HG03280 (cell line): ENCODE measurements around the gene MAT2A.
A peak's percentile ranks its signal among the peaks of the same experiment; 100 is the strongest.
"Not testable (repeated sequence)": the region's sequence is repeated elsewhere in the genome, so short reads cannot be mapped to it uniquely, and the experiment has no call there.

ENCODE experiments used
- ATAC-seq: cut with Tn5 transposase; IDR thresholded peaks from one replicate; pipeline ENCODE4 v1.9.1; 2021; ENCODE audit warnings: mild to moderate bottlenecking, moderate library complexity; ENCODE audit not compliant: unreplicated experiment

MAT2A gene

DNA sequence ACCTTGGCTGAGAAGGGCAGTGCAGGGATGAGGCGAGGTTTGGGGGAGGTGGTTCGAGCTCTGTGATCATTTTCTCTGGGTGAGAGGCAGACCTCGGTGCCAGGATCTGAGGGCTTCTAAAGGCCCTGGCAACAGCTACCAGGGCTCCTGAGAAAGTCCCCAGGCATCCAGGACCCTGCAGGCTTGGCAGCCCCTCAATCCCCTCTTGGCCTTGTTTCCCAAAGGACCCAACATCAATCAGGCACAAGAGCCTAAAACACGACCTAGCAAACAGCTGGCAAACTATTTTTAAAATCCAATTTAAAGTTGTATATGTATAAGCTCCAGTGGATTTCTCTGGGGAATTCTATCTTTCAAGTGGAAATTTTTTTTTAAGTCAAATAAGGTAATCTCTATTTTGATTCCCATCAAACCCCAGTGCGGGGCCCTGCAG lies 15.0 kb upstream of the MAT2A start:
- no peak for ATAC-seq

DNA sequence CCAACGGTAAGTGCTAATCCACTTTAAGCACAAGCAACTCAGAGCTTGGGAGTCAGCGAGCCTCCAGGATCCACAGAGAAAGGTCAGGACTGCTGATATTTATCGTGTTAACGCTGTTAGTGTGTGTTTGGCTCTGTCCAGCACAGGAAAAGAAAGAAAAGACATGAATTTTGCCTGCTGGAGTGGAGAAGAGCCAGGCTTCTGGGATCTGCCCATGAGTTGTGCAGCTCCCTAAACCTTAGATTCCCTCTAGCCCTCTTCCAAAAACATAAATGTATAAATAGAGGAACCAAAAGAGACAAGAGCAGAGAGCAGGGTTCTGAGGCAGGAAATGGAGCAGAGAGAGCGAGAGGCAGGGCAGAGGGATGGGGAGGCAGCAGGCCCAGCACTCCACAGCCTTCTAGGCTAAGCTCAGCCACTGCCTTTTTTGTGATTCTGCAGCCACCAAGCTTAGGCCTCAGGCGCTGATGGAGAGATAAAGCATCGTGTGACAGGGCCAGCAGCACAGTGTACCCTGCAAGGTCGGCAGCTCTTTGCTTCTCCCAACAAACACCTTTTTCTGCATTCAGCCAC lies 14.5 kb upstream of the MAT2A start:
- no peak for ATAC-seq

- ATAC-seq = no peak
Observed at GRCh38 chr2:85525029-85525428, 13.9 kb upstream of the MAT2A start.

DNA sequence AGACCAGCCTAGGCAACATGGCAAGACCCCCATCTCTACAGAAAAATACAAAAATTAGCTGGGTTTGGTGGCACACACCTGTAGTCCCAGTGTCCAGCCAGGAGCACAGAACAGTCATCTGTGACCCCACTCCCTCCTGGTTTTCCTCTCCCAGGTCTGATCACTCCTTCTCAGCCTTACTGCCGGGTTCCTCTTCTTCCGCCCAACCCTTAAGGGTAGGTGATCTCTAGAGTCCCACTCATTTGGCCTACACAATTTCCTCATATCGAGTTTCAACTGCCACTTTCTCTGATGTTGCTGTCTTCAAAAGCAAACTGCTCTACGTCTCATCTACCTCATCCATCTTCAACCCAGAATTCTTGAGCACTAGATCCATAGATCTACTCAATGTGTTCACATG lies 13.4 kb upstream of the MAT2A start:
- no peak for ATAC-seq

DNA sequence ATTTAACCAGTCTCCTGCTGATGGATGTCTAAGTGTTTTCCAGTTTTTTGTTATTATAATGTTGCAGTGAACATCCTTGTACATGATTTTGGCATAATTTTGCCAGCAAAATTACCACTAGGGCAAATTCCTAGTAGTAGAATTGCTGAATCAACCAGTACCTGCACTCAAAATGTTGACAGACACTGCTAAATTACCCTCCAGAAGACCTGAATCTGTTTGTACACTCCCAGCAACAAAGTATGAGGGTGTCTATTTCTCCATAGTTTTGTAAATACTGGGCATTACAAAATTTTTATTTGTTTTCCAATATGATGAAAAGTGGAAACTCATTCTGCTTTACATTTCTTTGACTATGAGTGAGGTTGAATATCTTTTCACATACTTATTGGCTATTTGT lies 11.2 kb upstream of the MAT2A start:
- no peak for ATAC-seq

- no peak for ATAC-seq
Observed at GRCh38 chr2:85528355-85528754, 10.6 kb upstream of the MAT2A start.

- ATAC-seq = no peak
Observed at GRCh38 chr2:85529809-85530208, 9.2 kb upstream of the MAT2A start.

GRCh38 chr2:85531589-85531988 lies 7.4 kb upstream of the MAT2A start:
- ATAC-seq = no peak

GRCh38 chr2:85534099-85534498 lies 4.9 kb upstream of the MAT2A start:
- no peak for ATAC-seq

DNA sequence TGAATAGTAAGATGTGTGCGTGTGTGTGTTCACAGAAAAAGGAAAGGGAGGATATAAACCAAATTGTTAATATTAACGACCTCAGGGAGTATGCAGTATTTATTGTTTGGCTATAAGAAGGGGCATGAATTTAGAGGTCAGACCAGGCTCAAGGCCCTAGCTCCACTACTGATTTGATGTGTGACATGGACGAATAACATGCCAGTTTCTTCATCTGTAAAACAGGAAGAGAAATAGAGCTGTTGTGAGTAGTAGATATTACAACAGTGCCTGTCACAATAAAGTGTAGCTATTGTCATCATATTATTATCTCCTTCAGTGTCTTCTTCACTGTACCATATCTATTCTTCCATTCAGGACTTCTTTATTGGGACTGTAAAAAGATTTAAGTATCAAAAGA lies 4.1 kb upstream of the MAT2A start:
- no peak for ATAC-seq

- no peak for ATAC-seq
Observed at GRCh38 chr2:85536479-85536878, 2.5 kb upstream of the MAT2A start.

DNA sequence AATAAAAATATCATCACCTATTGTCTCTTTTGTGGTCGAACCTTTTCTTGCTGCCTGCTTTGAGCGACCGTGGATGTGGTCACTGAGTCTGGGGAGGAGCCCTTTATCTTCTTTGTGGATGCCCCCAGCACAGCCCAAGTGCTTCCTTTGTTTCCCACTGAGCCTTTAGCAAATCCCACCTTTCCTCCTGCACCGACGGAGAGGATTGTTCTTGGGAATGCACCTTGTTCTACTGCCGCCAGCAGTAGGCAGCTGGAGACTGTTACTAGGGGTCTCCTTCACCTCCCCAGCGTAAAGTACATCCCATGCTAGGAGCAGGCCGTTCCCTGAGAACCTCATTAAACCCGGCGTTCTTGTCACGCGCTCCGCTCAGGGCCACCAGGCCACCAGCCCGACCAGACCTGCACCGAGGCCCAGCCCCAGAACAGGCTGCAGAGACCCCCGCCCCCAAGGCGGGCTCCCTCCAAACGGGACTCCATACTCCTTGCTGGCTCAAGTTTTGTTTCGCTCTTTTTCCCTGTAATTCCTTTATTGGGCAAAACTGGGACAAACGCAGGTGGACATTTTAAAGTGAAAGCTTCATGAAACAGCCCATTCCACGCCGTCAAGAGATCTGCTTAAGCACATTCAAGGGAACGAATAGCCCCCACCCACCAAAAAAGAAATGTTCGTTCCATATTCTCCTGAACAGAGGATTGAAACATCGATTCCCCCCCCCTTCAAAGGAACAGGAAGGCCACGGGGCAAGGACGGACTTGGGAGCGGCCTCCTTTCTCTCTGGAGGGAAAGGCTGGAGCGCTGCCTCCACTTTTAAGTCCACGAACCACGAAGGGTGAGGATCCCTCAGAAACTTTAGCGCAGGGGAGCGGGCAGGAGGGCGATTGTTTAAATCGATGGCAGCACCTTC lies 1.1 kb upstream of the MAT2A start:
- no peak for ATAC-seq

DNA sequence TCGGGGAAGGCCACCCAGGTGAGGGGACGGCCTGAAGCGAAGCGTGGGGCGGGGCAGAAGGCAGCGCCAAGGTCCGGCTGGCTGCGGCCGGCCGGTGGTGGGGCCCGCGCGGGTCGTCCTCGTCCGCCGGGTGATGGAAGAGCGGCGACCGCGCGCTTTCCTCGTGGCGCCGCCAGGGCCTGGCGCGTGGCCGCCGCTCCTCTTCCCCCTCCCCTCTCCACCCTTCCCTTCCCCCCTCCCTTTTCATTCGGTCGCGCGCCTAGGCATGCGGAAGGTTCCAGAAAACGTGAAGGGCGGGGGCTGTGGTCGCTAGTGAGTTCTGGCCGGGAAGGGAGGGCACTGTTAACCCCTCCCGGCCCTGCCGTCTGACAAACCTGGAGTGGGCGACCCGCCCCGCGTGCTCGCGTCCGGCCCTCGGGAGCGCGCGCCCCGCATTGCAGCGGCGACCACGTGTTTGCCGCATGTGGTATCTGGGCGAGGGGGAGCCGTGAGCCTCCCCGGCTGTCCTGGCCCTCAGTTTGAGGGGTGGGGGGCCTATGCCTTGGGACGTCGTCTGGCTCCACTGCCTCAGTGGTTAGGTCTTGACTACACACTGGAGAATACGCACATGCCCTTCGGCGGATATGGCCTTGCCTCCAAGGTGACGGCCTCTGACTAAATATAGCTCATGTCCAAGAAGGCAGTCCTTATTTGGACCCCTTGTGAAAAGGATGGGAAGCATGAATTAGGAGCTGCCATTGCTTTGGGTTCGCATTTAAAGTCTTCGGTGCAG lies 579 bp downstream of the MAT2A start:
- peak; percentile 35 for ATAC-seq

DNA sequence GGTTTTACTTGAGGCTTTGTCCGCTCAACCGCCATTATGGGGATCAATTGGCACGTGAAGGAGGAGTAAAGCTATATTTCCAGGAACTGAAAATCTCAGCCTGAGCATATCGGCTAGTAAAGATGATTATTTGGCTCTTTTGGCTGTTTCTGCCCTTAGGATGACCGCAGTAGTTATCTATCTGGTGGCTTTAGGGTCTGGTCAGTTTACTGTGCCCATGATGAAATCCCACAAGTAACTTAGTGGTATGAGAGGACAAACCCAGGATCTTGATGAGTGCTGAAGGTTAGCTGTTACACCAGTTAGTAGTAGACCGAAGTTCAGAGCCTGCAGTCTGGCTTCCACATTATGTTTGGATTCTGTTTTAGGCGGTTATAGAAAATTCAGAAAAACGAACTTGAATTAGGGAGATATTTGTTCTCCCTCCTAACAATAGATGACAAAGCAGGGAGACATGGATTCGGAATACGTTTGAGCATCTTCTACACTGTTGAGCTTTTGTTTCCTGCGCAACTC lies 1.2 kb downstream of the MAT2A start:
- ATAC-seq = no peak

GRCh38 chr2:85541262-85541661 lies 2.3 kb downstream of the MAT2A start:
- no peak for ATAC-seq

GRCh38 chr2:85541753-85542457 lies 2.9 kb downstream of the MAT2A start:
- ATAC-seq = no peak

DNA sequence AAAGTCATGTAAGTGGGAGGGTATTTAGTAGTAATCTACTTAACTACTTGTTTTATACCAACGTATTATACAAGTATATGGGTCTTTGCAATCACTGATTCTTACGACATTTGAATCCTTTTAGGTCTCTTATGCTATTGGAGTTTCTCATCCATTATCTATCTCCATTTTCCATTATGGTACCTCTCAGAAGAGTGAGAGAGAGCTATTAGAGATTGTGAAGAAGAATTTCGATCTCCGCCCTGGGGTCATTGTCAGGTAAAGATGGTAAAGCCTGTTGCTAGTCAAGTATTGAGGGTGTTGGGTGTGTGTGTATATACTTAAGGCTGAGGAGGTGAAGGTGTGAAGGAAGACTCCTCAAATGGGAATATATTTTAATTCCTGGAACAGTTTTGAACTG lies 3.8 kb downstream of the MAT2A start:
- ATAC-seq = no peak

DNA sequence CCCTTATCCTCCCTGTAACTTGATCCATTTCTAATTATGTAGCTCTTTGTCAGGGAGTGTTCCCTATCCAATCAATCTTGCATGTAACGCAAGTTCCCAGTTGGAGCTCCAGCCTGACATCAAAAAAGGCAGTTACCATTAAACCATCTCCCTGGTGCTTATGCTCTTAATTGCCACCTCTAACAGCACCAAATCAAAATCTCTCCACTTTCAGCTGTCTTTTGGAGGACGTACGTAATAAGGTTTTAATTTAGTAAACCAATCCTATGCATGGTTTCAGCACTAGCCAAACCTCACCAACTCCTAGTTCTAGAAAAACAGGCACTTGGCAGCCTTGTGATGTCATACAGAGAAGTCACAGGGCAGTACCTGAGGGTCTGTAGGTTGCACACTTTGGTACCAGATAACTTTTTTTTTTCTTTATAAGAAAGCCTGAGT lies 5.3 kb downstream of the MAT2A start:
- ATAC-seq = not testable (repeated sequence)

- ATAC-seq = not testable (repeated sequence)
Observed at GRCh38 chr2:85544915-85545779, 6.2 kb downstream of the MAT2A start.

- no peak for ATAC-seq
Observed at GRCh38 chr2:85545780-85546240, 6.8 kb downstream of the MAT2A start.
